Measurements from ENCODE around the gene SLC29A2. TPM values are rescaled to one million over a fixed set of nuclear protein-coding genes. Genes with fewer than 3 reads are reported as not detected.

The SLC29A2 gene
- total and polyA plus RNA-seq, 2 donors from 2014 or later: 10.4 to 17.5 TPM

DNA sequence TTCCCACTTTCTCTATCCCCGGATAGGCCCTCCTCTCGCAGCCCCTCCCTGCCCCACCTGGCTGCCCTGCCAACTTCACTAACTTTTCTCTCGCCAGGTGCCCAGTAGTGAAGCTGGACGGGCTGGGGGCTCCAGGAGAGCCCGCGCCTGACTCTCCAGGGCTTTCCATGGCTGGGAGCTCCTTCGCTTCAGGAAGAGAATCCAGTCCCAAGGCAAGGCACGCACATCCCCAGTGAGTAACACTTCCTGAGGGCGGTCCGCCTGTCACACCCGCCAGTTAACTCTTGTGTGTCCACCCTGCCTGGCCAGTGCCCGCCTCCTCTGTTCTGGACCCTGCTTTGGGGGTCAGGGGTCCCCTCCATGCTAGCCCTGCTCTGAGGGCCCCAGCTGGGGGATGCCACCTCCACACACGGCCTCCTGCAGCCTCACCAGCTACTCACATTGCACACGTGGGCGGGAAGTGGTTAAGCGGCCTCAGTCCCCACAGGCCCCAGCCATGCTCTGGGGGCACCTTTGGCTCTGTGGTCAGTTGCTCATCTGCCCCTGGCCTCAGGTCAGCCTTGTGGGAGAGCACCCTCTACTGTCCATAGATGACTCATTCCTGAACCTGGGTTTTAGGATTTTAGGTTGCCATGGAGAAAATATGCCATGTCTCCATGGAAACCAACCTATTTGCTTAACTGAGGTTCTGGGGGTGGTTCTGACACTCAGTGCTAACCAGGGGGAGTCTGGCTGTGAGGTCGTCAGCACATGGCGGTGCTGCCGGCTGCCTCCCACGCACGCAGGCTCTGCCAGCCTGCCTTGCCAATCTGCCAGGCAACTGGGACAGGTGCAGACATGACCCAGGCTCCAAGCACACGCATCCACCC, 35.1 kb downstream of the SLC29A2 start, which contains the start of gene RIN1:
TSS of gene RIN1 (minus strand) at position 201 of the 869 bp plus-strand sequence. CDS start at position 169, 32 bp downstream.
- Histone ChIP-seq H3K9me3 (ENCODE audit: control insufficient read depth in 2 of 3, insufficient read depth in 1 of 3, low read length in 3 of 3) (no peaks in the 10 kb centered on the region), H3K4me3 (ENCODE audit: low read length in 3 of 3) (peak within 1 kb of the TSS; percentile 30 to 61 (median 48)), H3K9ac (ENCODE audit: low read length in 3 of 3) (peak within 1 kb of the TSS in 2 of 3 donors; percentile 39 to 58), H3K36me3 (ENCODE audit: control insufficient read depth in 2 of 3, insufficient read depth in 3 of 3, low read length in 3 of 3) (peaks cover 0 to 16% (median 15%) of the 10 kb centered on the region in 3 donors), H3K27me3 (ENCODE audit: control insufficient read depth, insufficient read depth, low read length) (no peaks in the 10 kb centered on the region), H3K4me1 (ENCODE audit: control insufficient read depth in 2 of 3, insufficient read depth in 2 of 3, low read depth in 1 of 3, low read length in 3 of 3) (peaks cover 0 to 8% (median 2%) of the 10 kb centered on the region in 3 donors), H3K27ac (ENCODE audit: low read depth in 2 of 2, low read length in 2 of 2) (peak within 1 kb of the TSS in 1 of 2 donors; percentile 80)
- TF ChIP-seq, protein P1, sequence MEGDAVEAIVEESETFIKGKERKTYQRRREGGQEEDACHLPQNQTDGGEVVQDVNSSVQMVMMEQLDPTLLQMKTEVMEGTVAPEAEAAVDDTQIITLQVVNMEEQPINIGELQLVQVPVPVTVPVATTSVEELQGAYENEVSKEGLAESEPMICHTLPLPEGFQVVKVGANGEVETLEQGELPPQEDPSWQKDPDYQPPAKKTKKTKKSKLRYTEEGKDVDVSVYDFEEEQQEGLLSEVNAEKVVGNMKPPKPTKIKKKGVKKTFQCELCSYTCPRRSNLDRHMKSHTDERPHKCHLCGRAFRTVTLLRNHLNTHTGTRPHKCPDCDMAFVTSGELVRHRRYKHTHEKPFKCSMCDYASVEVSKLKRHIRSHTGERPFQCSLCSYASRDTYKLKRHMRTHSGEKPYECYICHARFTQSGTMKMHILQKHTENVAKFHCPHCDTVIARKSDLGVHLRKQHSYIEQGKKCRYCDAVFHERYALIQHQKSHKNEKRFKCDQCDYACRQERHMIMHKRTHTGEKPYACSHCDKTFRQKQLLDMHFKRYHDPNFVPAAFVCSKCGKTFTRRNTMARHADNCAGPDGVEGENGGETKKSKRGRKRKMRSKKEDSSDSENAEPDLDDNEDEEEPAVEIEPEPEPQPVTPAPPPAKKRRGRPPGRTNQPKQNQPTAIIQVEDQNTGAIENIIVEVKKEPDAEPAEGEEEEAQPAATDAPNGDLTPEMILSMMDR (IDR thresholded peaks at IDR 0.05; ENCODE audit: borderline replicate concordance, extremely low read depth, insufficient read depth): peak; percentile 4
- DNase-seq (peak; percentile 45 to 91 (median 69)), FAIRE-seq (no peak)
- intact Hi-C loops (cut with DNase I): no loop called here

DNA sequence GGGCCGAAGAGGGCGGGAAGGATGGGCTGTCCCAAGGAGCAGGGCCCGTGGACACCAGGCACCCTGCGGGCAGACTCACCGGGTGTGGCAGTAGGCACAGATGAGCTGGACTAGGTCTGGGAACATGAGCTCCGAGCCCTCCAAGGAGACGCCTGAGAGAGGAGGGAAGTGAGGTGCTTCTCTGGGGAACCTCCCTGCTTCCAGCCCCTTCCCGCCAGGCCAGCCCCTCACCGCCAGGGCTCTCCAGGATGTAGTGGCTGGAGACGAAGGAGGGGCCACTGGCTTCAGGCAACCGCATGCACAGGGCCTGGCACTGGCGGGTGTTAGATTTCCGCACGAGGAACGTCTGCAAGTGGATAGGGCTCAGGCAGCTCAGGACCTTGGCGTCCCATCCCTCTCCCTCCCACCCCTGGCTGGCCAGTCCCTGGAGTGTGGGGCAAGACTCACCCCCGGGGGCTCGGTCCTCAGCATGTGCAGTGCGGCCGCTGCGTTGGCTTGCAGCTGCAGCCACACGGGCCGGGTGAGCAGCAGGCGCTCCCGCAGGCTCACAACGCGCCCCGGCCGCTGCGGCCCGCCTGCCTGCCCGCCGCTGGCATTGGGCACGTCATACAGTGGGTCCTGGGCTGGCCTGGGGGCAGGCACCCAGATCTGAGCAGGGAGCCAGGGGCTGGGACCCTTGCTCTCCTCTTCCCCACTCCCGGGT, 35.9 kb downstream of the SLC29A2 start:
- Histone ChIP-seq H3K36me3 (ENCODE audit: control insufficient read depth in 2 of 3, insufficient read depth in 3 of 3, low read length in 3 of 3) (peaks cover 0 to 9% (median 8%) of the 10 kb centered on the region in 3 donors), H3K4me3 (ENCODE audit: low read length in 3 of 3) (peak overlapping the region; percentile 30 to 61 (median 48)), H3K4me1 (ENCODE audit: control insufficient read depth in 2 of 3, insufficient read depth in 2 of 3, low read depth in 1 of 3, low read length in 3 of 3) (peaks cover 0 to 8% (median 2%) of the 10 kb centered on the region in 3 donors), H3K9me3 (ENCODE audit: control insufficient read depth in 2 of 3, insufficient read depth in 1 of 3, low read length in 3 of 3) (no peaks in the 10 kb centered on the region), H3K9ac (ENCODE audit: low read length in 3 of 3) (peak overlapping the region in 2 of 3 donors; percentile 39 to 58), H3K27me3 (ENCODE audit: control insufficient read depth, insufficient read depth, low read length) (no peaks in the 10 kb centered on the region), H3K27ac (ENCODE audit: low read depth in 2 of 2, low read length in 2 of 2) (peak overlapping the region in 1 of 2 donors; percentile 80)
- FAIRE-seq: no peak
- DNase-seq: peak in 3 of 5 donors; percentile 40 to 82 (median 66)
- intact Hi-C loops (cut with DNase I): no loop called here
- TF ChIP-seq, protein P1 (IDR thresholded peaks at IDR 0.05; ENCODE audit: borderline replicate concordance, extremely low read depth, insufficient read depth): no peak

DNA sequence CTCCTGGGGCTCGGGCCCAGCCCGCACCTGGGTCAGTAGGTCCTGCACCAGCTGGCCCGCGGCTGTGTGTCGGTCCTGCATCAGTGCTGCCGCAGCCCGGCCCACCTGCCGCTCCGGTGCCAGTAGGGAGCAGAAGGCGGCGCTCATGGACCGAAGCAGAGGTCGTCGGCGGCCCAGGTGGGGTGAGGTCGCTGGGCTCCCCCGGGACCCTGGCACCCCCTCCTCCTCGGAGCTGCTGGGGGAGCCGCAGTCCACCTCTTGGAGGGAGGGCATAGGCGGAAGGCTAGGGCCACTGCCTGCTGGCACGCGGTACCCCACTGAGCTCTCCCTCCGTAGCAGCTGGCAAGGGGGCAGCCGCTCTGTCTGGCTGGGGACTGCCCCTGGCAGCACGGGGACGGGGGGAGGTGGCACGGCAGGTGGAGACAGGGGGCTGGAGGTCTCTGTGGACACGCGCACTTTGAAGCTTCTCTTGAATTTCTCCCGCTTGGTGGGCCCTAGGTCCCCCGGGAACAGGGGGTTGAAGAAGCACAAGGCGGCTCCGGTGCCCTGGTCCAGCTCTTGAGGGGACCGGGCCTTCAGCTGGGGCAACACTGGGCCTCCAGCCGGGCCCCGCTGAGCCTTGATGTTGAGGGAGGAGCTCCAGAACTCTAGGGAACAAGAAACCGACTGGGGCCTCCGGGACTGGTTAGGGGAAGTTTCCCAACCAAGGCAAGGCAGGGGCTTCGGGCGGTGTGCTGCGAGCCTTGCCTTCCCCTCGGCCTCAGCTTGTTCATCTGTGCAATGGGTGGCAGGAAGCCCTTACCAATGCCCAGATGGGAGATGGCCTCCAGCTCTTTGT, 36.7 kb downstream of the SLC29A2 start:
- H3K9ac ChIP-seq (ENCODE audit: low read length in 3 of 3): no peak overlapping the region
- peak overlapping the region in 1 of 3 donors; percentile 42 for H3K4me3 ChIP-seq (ENCODE audit: low read length in 3 of 3)
- no peaks in the 10 kb centered on the region for H3K9me3 ChIP-seq (ENCODE audit: control insufficient read depth in 2 of 3, insufficient read depth in 1 of 3, low read length in 3 of 3)
- H3K27ac ChIP-seq (ENCODE audit: low read depth in 2 of 2, low read length in 2 of 2): no peak overlapping the region
- peaks cover 0 to 8% (median 2%) of the 10 kb centered on the region in 3 donors for H3K4me1 ChIP-seq (ENCODE audit: control insufficient read depth in 2 of 3, insufficient read depth in 2 of 3, low read depth in 1 of 3, low read length in 3 of 3)
- TF ChIP-seq, protein P1 (IDR thresholded peaks at IDR 0.05; ENCODE audit: borderline replicate concordance, extremely low read depth, insufficient read depth): no peak
- H3K36me3 ChIP-seq (ENCODE audit: control insufficient read depth in 2 of 3, insufficient read depth in 3 of 3, low read length in 3 of 3): peaks cover 0 to 5% (median 1%) of the 10 kb centered on the region in 3 donors
- intact Hi-C loops (cut with DNase I): no loop called here
- DNase-seq (peak in 2 of 5 donors; percentile 51 to 79), FAIRE-seq (no peak)
- H3K27me3 ChIP-seq (ENCODE audit: control insufficient read depth, insufficient read depth, low read length): no peaks in the 10 kb centered on the region

Measured in kidney (tissue), 14 donors.